Measurements from ENCODE around the gene CFAP251. TPM values are rescaled to one million over a fixed set of nuclear protein-coding genes. Genes with fewer than 3 reads are reported as not detected.

The CFAP251 gene
- total and polyA plus RNA-seq, 2 of the 8 experiments (the other 6 are each of a cell fraction or from before 2014, with no cell fraction given), result 1.8 to 2.9 TPM

DNA sequence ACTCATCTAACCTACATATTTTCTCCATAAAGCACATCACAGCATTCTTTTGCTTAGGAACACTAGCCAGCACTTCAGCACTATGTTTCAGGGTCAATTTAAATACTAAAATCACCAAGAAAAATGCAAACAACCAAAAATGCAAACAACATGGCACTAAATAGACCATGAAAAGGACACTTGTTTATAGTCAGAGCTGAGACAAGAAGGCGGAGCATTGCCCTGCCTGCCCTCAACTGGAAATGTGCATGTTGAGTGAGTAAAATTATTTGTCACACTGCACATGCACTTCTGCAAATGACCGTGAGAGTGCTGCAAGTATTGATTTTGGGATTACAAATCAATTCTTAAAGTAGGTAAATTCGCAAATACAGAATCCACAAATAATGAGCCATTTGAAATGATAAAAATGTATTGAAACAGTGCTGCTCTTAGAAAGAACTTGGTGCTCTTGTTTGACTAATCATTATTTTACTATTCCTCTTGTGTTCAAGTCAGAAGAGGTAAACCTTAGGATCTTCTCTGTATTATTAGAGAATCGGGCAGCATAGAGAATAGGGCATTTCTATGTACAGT is 34.8 kb downstream of the CFAP251 start:
- H3K4me2 ChIP-seq (ENCODE audit: insufficient read depth in 1 of 2, low read depth in 2 of 2, low read length in 2 of 2), result no peak overlapping the region
- CTCF ChIA-PET (ENCODE audit: partially characterized antibody), result no interaction called here
- peaks cover 0 to 6% (median 2%) of the 10 kb centered on the region in 4 experiments; a peak in 3 of 7 replicates for H3K4me1 ChIP-seq (replicated peaks in 1 of 4; ENCODE audit: control insufficient read depth in 3 of 4, insufficient read depth in 4 of 4, low read length in 3 of 4)
- no peak overlapping the region for H3K23ac ChIP-seq (ENCODE audit: insufficient read length)
- no peak overlapping the region for H4K5ac ChIP-seq (ENCODE audit: insufficient read length, low read depth, low read length)
- H3K36me3 ChIP-seq (ENCODE audit: control insufficient read depth in 2 of 4, insufficient read depth in 4 of 4, low read length in 3 of 4), result no peaks in the 10 kb centered on the region
- H3K79me1 ChIP-seq (ENCODE audit: low read depth, low read length), result no peaks in the 10 kb centered on the region
- H2BK15ac ChIP-seq (ENCODE audit: low read length), result no peak overlapping the region
- H2BK120ac ChIP-seq (replicated peaks; ENCODE audit: low read depth, low read length), result no peak overlapping the region
- FAIRE-seq, result no peak
- no peak overlapping the region for H2BK5ac ChIP-seq (ENCODE audit: low read depth, low read length)
- H3K14ac ChIP-seq (ENCODE audit: insufficient read length), result no peak overlapping the region
- no peak overlapping the region for H3K27ac ChIP-seq (ENCODE audit: low read depth, low read length)
- no peak overlapping the region for H2AK5ac ChIP-seq (ENCODE audit: low read depth, low read length)
- no peaks in the 10 kb centered on the region for H4K20me1 ChIP-seq (replicated peaks in 1 of 2; ENCODE audit: control insufficient read depth in 1 of 2, insufficient read depth in 2 of 2, low read length in 2 of 2)
- no peak overlapping the region for H3K18ac ChIP-seq (ENCODE audit: extremely low read depth, low read length)
- no peaks in the 10 kb centered on the region for H3K9me3 ChIP-seq (ENCODE audit: insufficient read depth in 2 of 2, low read depth in 1 of 2, low read length in 1 of 2)
- H2BK12ac ChIP-seq (ENCODE audit: low read depth, low read length), result no peak overlapping the region
- H3K79me2 ChIP-seq (ENCODE audit: control insufficient read depth in 1 of 2, insufficient read depth in 2 of 2, low read length in 2 of 2), result no peaks in the 10 kb centered on the region
- no peaks in the 10 kb centered on the region for H3K27me3 ChIP-seq (replicated peaks in 1 of 4; ENCODE audit: control insufficient read depth in 3 of 4, extremely low read depth in 1 of 4, insufficient read depth in 3 of 4, low read length in 3 of 4)
- H2BK20ac ChIP-seq (ENCODE audit: low read length), result no peak overlapping the region
- no peak overlapping the region for H4K91ac ChIP-seq (replicated peaks; ENCODE audit: insufficient read length, low read length)
- no peak overlapping the region for H3K4me3 ChIP-seq (ENCODE audit: extremely low read depth in 1 of 4, insufficient read depth in 2 of 4, low read depth in 3 of 4, low read length in 4 of 4)
- POLR2A ChIA-PET (ENCODE audit: partially characterized antibody), result no interaction called here
- H4K8ac ChIP-seq (ENCODE audit: extremely low read depth, insufficient read depth, low read length), result no peak overlapping the region
- 88% methylated on average over 4 of the region's 4 CpGs; no CpG with 5 or more reads in 1 of the 2 experiments for WGBS, 2 experiments (ENCODE audit: extremely low coverage in 1 of 2, insufficient coverage in 1 of 2, insufficient read length in 1 of 2, insufficient replicate concordance in 2 of 2, low coverage in 1 of 2, low lambda C conversion rate in 2 of 2, missing lambda C conversion rate in 1 of 2)
- H3K23me2 ChIP-seq (ENCODE audit: low read depth, low read length), result no peaks in the 10 kb centered on the region
- H2AFZ ChIP-seq (ENCODE audit: low read length), result no peak overlapping the region
- no peak overlapping the region for H3K56ac ChIP-seq (replicated peaks; ENCODE audit: insufficient read length, low read depth, low read length)
- no peak overlapping the region for H3K4ac ChIP-seq (replicated peaks; ENCODE audit: insufficient read length, low read depth, low read length)
- no peak overlapping the region for H3K9ac ChIP-seq (replicated peaks in 1 of 4; ENCODE audit: extremely low read depth in 1 of 4, low read depth in 3 of 4, low read length in 3 of 4)
- DNase-seq (ENCODE audit: low read depth in 1 of 2, low spot score in 2 of 2), result no peak
- TF ChIP-seq GABPA (IDR thresholded peaks at IDR 0.05; ENCODE audit: borderline replicate concordance, insufficient read depth, low read length) (no peak), RXRA (IDR thresholded peaks at IDR 0.05; ENCODE audit: insufficient read depth, low read depth, low read length) (no peak), TEAD4 (IDR thresholded peaks at IDR 0.05; ENCODE audit: low read depth, low read length) (no peak), RNF2 (IDR thresholded peaks at IDR 0.05; ENCODE audit: borderline replicate concordance, low read depth, low read length, missing control alignments, poor library complexity, severe bottlenecking) (no peak), SAP30 (IDR thresholded peaks at IDR 0.05; ENCODE audit: insufficient read depth, insufficient replicate concordance, low read length) (no peak), ZNF274 (IDR thresholded peaks at IDR 0.05; ENCODE audit: borderline replicate concordance, extremely low read depth, low read length) (no peak), HDAC2 (IDR thresholded peaks at IDR 0.05; ENCODE audit: borderline replicate concordance in 1 of 2, low read depth in 2 of 2, low read length in 2 of 2) (no peak)
- TF ChIP-seq, protein P1, sequence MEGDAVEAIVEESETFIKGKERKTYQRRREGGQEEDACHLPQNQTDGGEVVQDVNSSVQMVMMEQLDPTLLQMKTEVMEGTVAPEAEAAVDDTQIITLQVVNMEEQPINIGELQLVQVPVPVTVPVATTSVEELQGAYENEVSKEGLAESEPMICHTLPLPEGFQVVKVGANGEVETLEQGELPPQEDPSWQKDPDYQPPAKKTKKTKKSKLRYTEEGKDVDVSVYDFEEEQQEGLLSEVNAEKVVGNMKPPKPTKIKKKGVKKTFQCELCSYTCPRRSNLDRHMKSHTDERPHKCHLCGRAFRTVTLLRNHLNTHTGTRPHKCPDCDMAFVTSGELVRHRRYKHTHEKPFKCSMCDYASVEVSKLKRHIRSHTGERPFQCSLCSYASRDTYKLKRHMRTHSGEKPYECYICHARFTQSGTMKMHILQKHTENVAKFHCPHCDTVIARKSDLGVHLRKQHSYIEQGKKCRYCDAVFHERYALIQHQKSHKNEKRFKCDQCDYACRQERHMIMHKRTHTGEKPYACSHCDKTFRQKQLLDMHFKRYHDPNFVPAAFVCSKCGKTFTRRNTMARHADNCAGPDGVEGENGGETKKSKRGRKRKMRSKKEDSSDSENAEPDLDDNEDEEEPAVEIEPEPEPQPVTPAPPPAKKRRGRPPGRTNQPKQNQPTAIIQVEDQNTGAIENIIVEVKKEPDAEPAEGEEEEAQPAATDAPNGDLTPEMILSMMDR (IDR thresholded peaks at IDR 0.05; ENCODE audit: control extremely low read depth in 1 of 3, insufficient read depth in 1 of 3, low read depth in 1 of 3, low read length in 3 of 3), result no peak
- TF ChIP-seq, protein P2, sequence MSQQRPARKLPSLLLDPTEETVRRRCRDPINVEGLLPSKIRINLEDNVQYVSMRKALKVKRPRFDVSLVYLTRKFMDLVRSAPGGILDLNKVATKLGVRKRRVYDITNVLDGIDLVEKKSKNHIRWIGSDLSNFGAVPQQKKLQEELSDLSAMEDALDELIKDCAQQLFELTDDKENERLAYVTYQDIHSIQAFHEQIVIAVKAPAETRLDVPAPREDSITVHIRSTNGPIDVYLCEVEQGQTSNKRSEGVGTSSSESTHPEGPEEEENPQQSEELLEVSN (IDR thresholded peaks at IDR 0.05), result no peak

Measured in H1 (cell line).